ENCODE data around the gene PTOV1.

- TF ChIP-seq POLR2A (IDR thresholded peaks at IDR 0.05) (no peak), CTCF (IDR thresholded peaks at IDR 0.05) (no peak)
Measured at GRCh38 chr19:49835562-49835961, 15.4 kb upstream of the PTOV1 start.
